Kidney (tissue), 14 donors: ENCODE results near the gene ACSF3. TPM values are rescaled to one million over a fixed set of nuclear protein-coding genes. Genes with fewer than 3 reads are reported as not detected.

Source experiments
- DNase-seq, 5 donors: peaks; one replicate each; pipeline ENCODE4 v3.0.0-alpha.2; 2013 to 2020
- FAIRE-seq: peaks from 2 replicates; lab custom pipeline; 2012; peaks lifted over from hg19 to GRCh38; lab: Jason Lieb, UNC
- H3K27ac ChIP-seq, 2 donors: one replicate each; pipeline ENCODE4 v1.7.0; 2013; ENCODE audit warnings: low read depth in 2 of 2, low read length in 2 of 2, inconsistent platforms in 1 of 2
- H3K27me3 ChIP-seq: one replicate; pipeline ENCODE4 v1.7.1; 2013; ENCODE audit warnings: low read length, inconsistent platforms; ENCODE audit not compliant: control insufficient read depth, insufficient read depth
- H3K36me3 ChIP-seq, 3 donors: one replicate each; pipeline versions ENCODE4 v1.7.0 to v1.7.1; 2013; ENCODE audit warnings: low read length in 3 of 3, control low read depth in 1 of 3, inconsistent platforms in 1 of 3; ENCODE audit not compliant: insufficient read depth in 3 of 3, control insufficient read depth in 2 of 3
- H3K4me1 ChIP-seq, 3 donors: one replicate each; pipeline versions ENCODE4 v1.7.0 to v1.7.1; 2013; ENCODE audit warnings: low read length in 3 of 3, inconsistent platforms in 1 of 3, low read depth in 1 of 3; ENCODE audit not compliant: control insufficient read depth in 2 of 3, insufficient read depth in 2 of 3
- H3K4me3 ChIP-seq, 3 donors: one replicate each; pipeline versions ENCODE4 v1.7.0 to v1.8.1; 2013; ENCODE audit warnings: low read length in 3 of 3, control low read depth in 1 of 3, inconsistent platforms in 1 of 3
- H3K9ac ChIP-seq, 3 donors: one replicate each; pipeline versions ENCODE4 v1.7.0 to v1.7.1; 2013; ENCODE audit warnings: low read length in 3 of 3, control low read depth in 1 of 3, inconsistent platforms in 1 of 3
- H3K9me3 ChIP-seq, 3 donors: one replicate each; pipeline versions ENCODE4 v1.7.0 to v1.7.1; 2013; ENCODE audit warnings: low read length in 3 of 3, control low read depth in 1 of 3, inconsistent platforms in 1 of 3; ENCODE audit not compliant: control insufficient read depth in 2 of 3, insufficient read depth in 1 of 3
- intact Hi-C: fragments of 100-400 bp; cut with DNase I; formaldehyde crosslinking; loops from one replicate; pipeline ENCODE4 v1.11.1; 2022
- polyA plus RNA-seq: library from polyadenylated mRNA; stranded (reverse); fragments of 350-450 nt; fragmentation: Illumina TruSeq; extraction: RNeasy Lipid Tissue Mini Kit (QIAGEN cat#74804); gene quantifications from one replicate; pipeline ENCODE4 v1.2.3, GENCODE V29; 2014; ENCODE audit warnings: low read depth, low replicate concordance; ENCODE audit not compliant: insufficient read depth
- total RNA-seq: library from RNA; stranded (reverse); fragmentation: NEBNext Ultra II Directional; extraction: Animal tissue kit (Norgen Biotek cat#: 25700); gene quantifications from one replicate; pipeline ENCODE4 v1.2.1, GENCODE V29; 2021
- TF ChIP-seq, protein P1 (sequence below): IDR thresholded peaks from 3 replicates; pipeline ENCODE4 v1.5.1; 2012; ENCODE audit warnings: mild to moderate bottlenecking, moderate library complexity, borderline replicate concordance; ENCODE audit not compliant: insufficient read depth; ENCODE audit errors: extremely low read depth
- donor health status: control.
- donor health status: control.
- donor health status: control.
- donor health status: control.
- donor health status: control.
- donor health status: DM: yes; HTN: yes; CAD: no.
- donor health status: Normal renal cell carcinoma (clear cell type).

ACSF3 gene
- total and polyA plus RNA-seq, 2 donors from 2014 or later, result 33.2 to 39.0 TPM

DNA sequence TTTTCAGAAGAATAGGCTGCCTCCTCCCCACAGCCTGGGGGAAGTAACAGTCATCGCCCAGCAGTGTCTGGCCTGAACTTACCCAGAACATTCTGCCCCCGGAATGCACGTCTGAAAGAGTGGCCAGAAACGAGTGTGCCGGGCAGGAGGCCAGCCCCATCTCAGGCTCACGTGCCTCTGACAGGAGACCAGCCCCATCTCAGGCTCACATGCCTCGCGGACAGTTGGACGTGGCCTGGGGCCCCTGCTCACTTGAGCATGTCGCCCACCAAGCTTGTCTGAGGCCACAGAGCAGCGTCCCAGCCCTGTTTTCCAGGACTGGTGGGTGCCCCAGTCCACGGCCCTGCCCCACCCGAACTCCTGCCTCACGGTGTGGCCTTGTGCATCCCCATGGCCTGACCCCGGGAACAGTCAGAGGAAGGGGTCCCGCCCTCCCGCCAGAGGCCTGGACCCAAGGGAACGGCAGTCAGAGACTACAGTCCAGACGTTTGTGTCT lies 61.6 kb downstream of the ACSF3 start:
- Histone ChIP-seq H3K36me3 (peaks cover 0 to 8% (median 0%) of the 10 kb centered on the region in 3 donors), H3K9me3 (no peaks in the 10 kb centered on the region), H3K9ac (no peak overlapping the region), H3K27me3 (no peaks in the 10 kb centered on the region), H3K27ac (no peak overlapping the region), H3K4me3 (no peak overlapping the region), H3K4me1 (peaks cover 0 to 15% (median 9%) of the 10 kb centered on the region in 3 donors)
- intact Hi-C loops, result no loop called here
- FAIRE-seq (no peak), DNase-seq (peak in 4 of 5 donors; percentile 45 to 92 (median 62))
- TF ChIP-seq, protein P1, sequence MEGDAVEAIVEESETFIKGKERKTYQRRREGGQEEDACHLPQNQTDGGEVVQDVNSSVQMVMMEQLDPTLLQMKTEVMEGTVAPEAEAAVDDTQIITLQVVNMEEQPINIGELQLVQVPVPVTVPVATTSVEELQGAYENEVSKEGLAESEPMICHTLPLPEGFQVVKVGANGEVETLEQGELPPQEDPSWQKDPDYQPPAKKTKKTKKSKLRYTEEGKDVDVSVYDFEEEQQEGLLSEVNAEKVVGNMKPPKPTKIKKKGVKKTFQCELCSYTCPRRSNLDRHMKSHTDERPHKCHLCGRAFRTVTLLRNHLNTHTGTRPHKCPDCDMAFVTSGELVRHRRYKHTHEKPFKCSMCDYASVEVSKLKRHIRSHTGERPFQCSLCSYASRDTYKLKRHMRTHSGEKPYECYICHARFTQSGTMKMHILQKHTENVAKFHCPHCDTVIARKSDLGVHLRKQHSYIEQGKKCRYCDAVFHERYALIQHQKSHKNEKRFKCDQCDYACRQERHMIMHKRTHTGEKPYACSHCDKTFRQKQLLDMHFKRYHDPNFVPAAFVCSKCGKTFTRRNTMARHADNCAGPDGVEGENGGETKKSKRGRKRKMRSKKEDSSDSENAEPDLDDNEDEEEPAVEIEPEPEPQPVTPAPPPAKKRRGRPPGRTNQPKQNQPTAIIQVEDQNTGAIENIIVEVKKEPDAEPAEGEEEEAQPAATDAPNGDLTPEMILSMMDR, result no peak

DNA sequence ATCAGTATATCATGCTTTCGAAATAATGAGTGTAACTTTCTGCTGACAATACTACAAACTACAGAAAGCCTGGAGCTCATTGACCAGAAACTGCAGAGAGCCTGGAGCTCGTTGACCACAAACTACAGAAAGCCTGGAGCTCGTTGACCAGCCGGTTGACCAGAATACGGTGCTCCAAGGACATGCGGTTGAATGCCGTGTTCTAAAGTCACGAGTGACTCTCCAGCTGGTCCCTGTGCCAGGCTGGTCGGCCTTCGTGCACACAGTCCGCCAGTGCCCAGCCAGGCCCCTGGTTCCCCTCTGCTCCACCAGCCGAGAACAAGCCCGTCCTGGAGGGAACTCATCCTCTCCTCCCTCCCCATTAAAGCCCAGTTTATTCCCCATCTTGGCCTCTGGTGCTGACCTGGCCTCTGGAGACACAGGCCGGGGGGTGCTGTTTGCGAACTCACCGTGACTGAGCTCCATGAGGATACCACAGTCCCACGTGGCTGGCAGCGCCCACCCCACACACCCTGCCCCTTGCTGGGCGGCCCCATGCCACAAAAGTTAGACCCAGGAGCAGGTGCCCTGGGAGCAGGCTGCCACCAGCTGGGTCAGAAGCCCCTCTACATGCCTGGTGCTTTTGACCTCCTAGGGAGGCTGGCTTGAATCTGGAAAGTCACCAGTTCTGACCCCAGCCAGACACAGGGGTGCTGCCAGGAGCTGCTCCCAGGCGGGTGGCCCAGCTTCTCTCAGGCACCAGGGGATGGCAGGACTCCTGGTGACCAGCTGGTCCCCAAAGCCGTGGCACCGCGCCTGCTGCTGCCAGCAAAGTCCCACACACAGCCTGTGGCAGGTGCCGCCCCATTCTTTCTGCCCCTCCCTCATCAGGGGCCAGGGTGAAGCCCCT lies 62.4 kb downstream of the ACSF3 start:
- H3K27ac ChIP-seq, result no peak overlapping the region
- no peak for FAIRE-seq

DNA sequence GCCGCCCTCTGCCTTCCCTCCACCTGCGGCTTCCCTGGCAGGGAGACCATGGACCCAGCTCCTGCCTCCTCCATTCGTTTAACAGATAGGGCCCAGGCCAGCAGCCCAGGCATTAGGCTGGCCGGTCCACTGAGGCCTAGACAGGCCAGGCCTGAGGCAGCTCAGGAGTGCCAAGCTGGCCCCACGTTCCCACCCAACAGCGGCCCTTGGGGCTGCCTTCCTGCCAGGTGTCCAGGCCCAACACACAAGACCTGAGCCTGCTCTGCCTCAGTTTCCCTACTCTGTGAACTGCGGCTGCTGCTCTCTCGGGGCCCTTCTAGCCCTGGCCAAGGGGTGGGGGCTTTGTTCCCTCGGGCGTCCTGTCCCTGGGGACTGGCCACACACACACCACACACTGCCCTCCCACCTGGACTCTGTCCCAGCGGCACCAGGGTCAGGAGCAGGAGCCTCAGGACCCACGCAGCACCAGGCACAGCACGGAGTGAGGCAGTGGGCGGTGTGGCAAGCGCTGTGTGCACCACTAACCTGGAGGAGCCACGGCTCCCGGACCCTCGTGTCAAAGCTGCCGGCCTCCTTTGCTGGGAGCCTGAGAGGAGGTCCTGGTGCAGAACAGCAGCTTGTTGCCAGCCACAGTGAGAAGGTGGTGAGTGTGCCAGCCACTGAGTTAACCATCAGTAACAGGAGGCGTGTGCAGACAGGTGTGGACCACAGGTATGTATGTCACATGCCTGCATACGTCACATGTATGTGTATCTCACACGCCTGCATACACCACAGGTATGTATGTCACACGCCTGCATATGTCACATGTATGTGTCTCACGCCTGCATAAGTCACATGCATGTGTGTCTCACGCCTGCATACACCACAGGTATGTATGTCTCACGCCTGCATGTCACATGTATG lies 63.3 kb downstream of the ACSF3 start:
- H3K27ac ChIP-seq, result no peak overlapping the region
- no peaks in the 10 kb centered on the region for H3K36me3 ChIP-seq
- H3K27me3 ChIP-seq, result no peaks in the 10 kb centered on the region
- DNase-seq, result peak in 1 of 5 donors; percentile 71
- TF ChIP-seq, protein P1, result no peak
- no peak for FAIRE-seq
- H3K9ac ChIP-seq, result no peak overlapping the region
- no peaks in the 10 kb centered on the region for H3K9me3 ChIP-seq
- intact Hi-C loops, result no loop called here
- peaks cover 0 to 15% (median 9%) of the 10 kb centered on the region in 3 donors for H3K4me1 ChIP-seq
- no peak overlapping the region for H3K4me3 ChIP-seq

More for the DNA sequence above, 62.4 kb downstream of the ACSF3 start:
- Histone ChIP-seq H3K9ac (no peak overlapping the region), H3K4me1 (peaks cover 0 to 15% (median 9%) of the 10 kb centered on the region in 3 donors), H3K36me3 (no peaks in the 10 kb centered on the region), H3K27me3 (no peaks in the 10 kb centered on the region), H3K4me3 (no peak overlapping the region), H3K9me3 (no peaks in the 10 kb centered on the region)
- TF ChIP-seq, protein P1, result no peak
- intact Hi-C loops, result no loop called here
- peak in 1 of 5 donors; percentile 81 for DNase-seq
